K562 (cell line): Measurements from ENCODE around the gene PXN. TPM values are rescaled to one million over a fixed set of nuclear protein-coding genes. Genes with fewer than 3 reads are reported as not detected.
A peak's percentile ranks its signal among the peaks of the same experiment; 100 is the strongest.

Source experiments
- CC2D1A ChIP-seq: fragments of 450-650 bp; IDR thresholded peaks from 2 replicates; pipeline ENCODE4 v1.6.1; 2017; ENCODE audit warnings: mild to moderate bottlenecking
- DDX20 ChIP-seq: fragments of 450-650 bp; IDR thresholded peaks from 2 replicates; pipeline ENCODE4 v1.6.1; 2016; ENCODE audit warnings: missing genetic modification characterization, low read depth, mild to moderate bottlenecking, missing compliant biosample characterization, moderate library complexity
- DLX4 ChIP-seq: fragments of 250-450 bp; sonication (Bioruptor Pico); IDR thresholded peaks from 2 replicates; pipeline ENCODE4 v1.6.1; 2021; ENCODE audit warnings: mild to moderate bottlenecking
- FOXA3 ChIP-seq, 2 experiments: fragments of 450-650 bp in 1 of 2; sonication (generic) in 1 of 2; formaldehyde crosslinking; IDR thresholded peaks in 1 of 2; conservative IDR thresholded peaks in 1 of 2; 2 replicates each; pipeline versions ENCODE4 v1.4.0 to v1.8.0; 2020 to 2022; ENCODE audit warnings: mild to moderate bottlenecking in 2 of 2, missing genetic modification reagents in 1 of 2
- HCFC1 ChIP-seq: IDR thresholded peaks from 2 replicates; pipeline ENCODE4 v1.6.1; 2012; ENCODE audit warnings: low read depth, low read length, improper control_type of control experiment
- MCM3 ChIP-seq: fragments of 450-650 bp; IDR thresholded peaks from 2 replicates; pipeline ENCODE4 v1.6.1; 2016
- NFRKB ChIP-seq: fragments of 450-650 bp; IDR thresholded peaks from 2 replicates; pipeline ENCODE4 v1.6.1; 2016; ENCODE audit warnings: low read depth
- NFYB ChIP-seq: IDR thresholded peaks from 2 replicates; pipeline ENCODE4 v1.6.1; 2011; ENCODE audit warnings: mild to moderate bottlenecking, moderate library complexity; ENCODE audit not compliant: insufficient read length; ENCODE audit errors: extremely low read depth
- RCOR1 ChIP-seq, 2 experiments: IDR thresholded peaks; 2 replicates each; pipeline ENCODE4 v1.6.1; 2012; ENCODE audit warnings: low read depth in 2 of 2, low read length in 2 of 2, borderline replicate concordance in 1 of 2, improper control_type of control experiment in 1 of 2
- SREBF1 ChIP-seq: fragments of 150-350 bp; IDR thresholded peaks from 2 replicates; pipeline ENCODE4 v1.6.1; 2014; ENCODE audit warnings: antibody characterized with exemption, low read depth, low read length, borderline replicate concordance
- TAF9B ChIP-seq: fragments of 450-650 bp; IDR thresholded peaks from 2 replicates; pipeline ENCODE4 v1.6.1; 2018; ENCODE audit warnings: mild to moderate bottlenecking; ENCODE audit not compliant: partially characterized antibody
- THRAP3 ChIP-seq: fragments of 450-650 bp; IDR thresholded peaks from 2 replicates; pipeline ENCODE4 v1.6.1; 2016; ENCODE audit warnings: mild to moderate bottlenecking, inconsistent platforms, borderline replicate concordance
- ZNF239 ChIP-seq: fragments of 250-450 bp; sonication (Bioruptor Pico); IDR thresholded peaks from 2 replicates; pipeline ENCODE4 v1.4.0; 2020; ENCODE audit warnings: mild to moderate bottlenecking
- ZNF263 ChIP-seq: sonication (generic); formaldehyde crosslinking; IDR thresholded peaks from 2 replicates; pipeline ENCODE4 v1.8.0; 2022; ENCODE audit warnings: mild to moderate bottlenecking, missing genetic modification reagents, borderline replicate concordance
- ZNF408 ChIP-seq: fragments of 250-450 bp; sonication (Bioruptor Pico); IDR thresholded peaks from 2 replicates; pipeline ENCODE4 v1.4.0; 2020; ENCODE audit warnings: low read depth, mild to moderate bottlenecking, moderate library complexity
- ZNF57 ChIP-seq: fragments of 450-650 bp; formaldehyde crosslinking; IDR thresholded peaks from 2 replicates; pipeline ENCODE4 v1.4.0; 2020; ENCODE audit warnings: mild to moderate bottlenecking, moderate library complexity
- ZNF695 ChIP-seq: fragments of 450-650 bp; formaldehyde crosslinking; IDR thresholded peaks from 2 replicates; pipeline ENCODE4 v1.4.0; 2020; ENCODE audit warnings: mild to moderate bottlenecking, moderate library complexity
- polyA plus RNA-seq, 8 experiments: library from polyadenylated mRNA; depleted of rRNA in 4 of 8; stranded (reverse) in 5 of 8; unstranded in 3 of 8; fragments of >200 nt; fragmentation: Nextera tagmentation in 2 of 8; fragmentation: Illumina TruSeq in 1 of 8; extraction: Ambion mirVana in 2 of 8; extraction: Trizol in 1 of 8; gene quantifications; 2 replicates each; pipeline versions ENCODE4 v1.2.1 to v1.2.3, GENCODE V29; 2011 to 2014; ENCODE audit warnings: inconsistent platforms in 1 of 8, missing spikeins in 1 of 8
- total RNA-seq, 7 experiments: library from RNA; depleted of rRNA in 6 of 7; stranded (reverse); fragments of >200 nt in 6 of 7; fragmentation: Illumina TruSeq in 2 of 7; extraction: Trizol in 2 of 7; gene quantifications; 2 replicates each; pipeline versions ENCODE4 v1.2.1 to v1.2.3, GENCODE V29; 2011 to 2021; ENCODE audit warnings: low replicate concordance in 1 of 7
- TF ChIP-seq, protein P1 (sequence below), 2 experiments: fragments of 450-650 bp; conservative IDR thresholded peaks; 2 replicates each; pipeline ENCODE4 v1.6.1; 2017; ENCODE audit warnings: mild to moderate bottlenecking in 2 of 2, moderate library complexity in 2 of 2

Gene PXN
- total and polyA plus RNA-seq, 9 of the 15 experiments (the other 6 are each of a cell fraction or from before 2014, with no cell fraction given): 4.0 to 74.1 (median 18.6) TPM

- TF ChIP-seq DDX20: no peak
- TF ChIP-seq THRAP3: no peak
- TF ChIP-seq FOXA3 (CRISPR knock-in tag; conservative IDR thresholded peaks at IDR 0.05 in 1 of 2, IDR thresholded peaks at IDR 0.05 in 1 of 2): peak in 1 of 2 experiments; percentile 43; a peak in 2 of 4 replicates
- no peak for TF ChIP-seq ZNF695
- no peak for TF ChIP-seq NFRKB
- no peak for TF ChIP-seq ZNF239 (CRISPR knock-in tag)
- no peak for TF ChIP-seq NFYB
- no peak for TF ChIP-seq MCM3
- TF ChIP-seq DLX4 (CRISPR knock-in tag): no peak
- no peak for TF ChIP-seq ZNF263 (CRISPR knock-in tag)
- no peak for TF ChIP-seq ZNF57 (CRISPR knock-in tag)
- TF ChIP-seq HCFC1: no peak
- TF ChIP-seq SREBF1: no peak
- TF ChIP-seq CC2D1A: no peak; the same call in 1 of the 2 replicates
- TF ChIP-seq, protein P1, sequence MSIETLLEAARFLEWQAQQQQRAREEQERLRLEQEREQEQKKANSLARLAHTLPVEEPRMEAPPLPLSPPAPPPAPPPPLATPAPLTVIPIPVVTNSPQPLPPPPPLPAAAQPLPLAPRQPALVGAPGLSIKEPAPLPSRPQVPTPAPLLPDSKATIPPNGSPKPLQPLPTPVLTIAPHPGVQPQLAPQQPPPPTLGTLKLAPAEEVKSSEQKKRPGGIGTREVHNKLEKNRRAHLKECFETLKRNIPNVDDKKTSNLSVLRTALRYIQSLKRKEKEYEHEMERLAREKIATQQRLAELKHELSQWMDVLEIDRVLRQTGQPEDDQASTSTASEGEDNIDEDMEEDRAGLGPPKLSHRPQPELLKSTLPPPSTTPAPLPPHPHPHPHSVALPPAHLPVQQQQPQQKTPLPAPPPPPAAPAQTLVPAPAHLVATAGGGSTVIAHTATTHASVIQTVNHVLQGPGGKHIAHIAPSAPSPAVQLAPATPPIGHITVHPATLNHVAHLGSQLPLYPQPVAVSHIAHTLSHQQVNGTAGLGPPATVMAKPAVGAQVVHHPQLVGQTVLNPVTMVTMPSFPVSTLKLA (conservative IDR thresholded peaks at IDR 0.05): peak; percentile 38 to 68; a peak in 2 of 4 replicates
- no peak for TF ChIP-seq ZNF408 (CRISPR knock-in tag)
- TF ChIP-seq TAF9B: peak; percentile 44
- peak; percentile 26 to 91; a peak in 3 of 4 replicates for TF ChIP-seq RCOR1 (IDR thresholded peaks at IDR 0.05; ENCODE audit: borderline replicate concordance in 1 of 2, low read depth in 2 of 2, low read length in 2 of 2)
Observed at GRCh38 chr12:120230326-120230973, 35.1 kb downstream of the PXN start (continued).
